Calu3 (cell line): Measurements from ENCODE around the gene PANX2. TPM values are rescaled to one million over a fixed set of nuclear protein-coding genes. Genes with fewer than 3 reads are reported as not detected.
A peak's percentile ranks its signal among the peaks of the same experiment; 100 is the strongest.

ENCODE experiments used
- BruUV-seq: library from RNA; stranded (reverse); fragments of 400-500 nt; replicated peaks from 2 replicates; lab custom pipeline; 2021; lab: Mats Ljungman, UMichigan
- CTCF ChIA-PET: fragments of 300-600 bp; sonication (Branson Sonifier 250); formaldehyde crosslinking; loops from one replicate; lab custom pipeline; 2022; ENCODE audit warnings: antibody characterized with exemption; lab: Charles Lee
- DNase-seq: peaks from one replicate; pipeline ENCODE4 v3.0.0; 2022
- H3K27ac Mint-ChIP-seq: one replicate; pipeline ENCODE4 v1.8.0; 2022; ENCODE audit warnings: mixed read lengths; ENCODE audit not compliant: unreplicated experiment
- H3K27me3 Mint-ChIP-seq: one replicate; pipeline ENCODE4 v1.8.0; 2022; ENCODE audit warnings: mixed read lengths; ENCODE audit not compliant: unreplicated experiment
- H3K36me3 Mint-ChIP-seq: one replicate; pipeline ENCODE4 v1.8.0; 2022; ENCODE audit warnings: mild to moderate bottlenecking, moderate library complexity, mixed read lengths; ENCODE audit not compliant: insufficient read depth, unreplicated experiment
- H3K4me1 Mint-ChIP-seq: one replicate; pipeline ENCODE4 v1.8.0; 2022; ENCODE audit warnings: mild to moderate bottlenecking, low read depth, mixed read lengths; ENCODE audit not compliant: unreplicated experiment
- H3K4me3 Mint-ChIP-seq: one replicate; pipeline ENCODE4 v1.8.0; 2022; ENCODE audit warnings: mild to moderate bottlenecking, low read depth, moderate library complexity, mixed read lengths; ENCODE audit not compliant: unreplicated experiment
- H3K9me3 Mint-ChIP-seq: one replicate; pipeline ENCODE4 v1.8.0; 2022; ENCODE audit warnings: low read depth, mixed read lengths; ENCODE audit not compliant: unreplicated experiment
- CTCF ChIP-seq: fragments of 200-600 bp; IDR thresholded peaks from one replicate; pipeline ENCODE4 v1.8.0; 2022; ENCODE audit warnings: antibody characterized with exemption; ENCODE audit not compliant: unreplicated experiment
- intact Hi-C: fragments of 100-400 bp; cut with micrococcal nuclease; formaldehyde crosslinking; loops from one replicate; pipeline ENCODE4 v1.10.0; 2022; ENCODE audit not compliant: unreplicated experiment
- total RNA-seq: library from RNA; stranded (reverse); gene quantifications from 2 replicates; pipeline ENCODE4 v1.2.3, GENCODE V29; 2022

The PANX2 gene
- total RNA-seq, 1 experiment from 2014 or later: 2.0 TPM

GRCh38 chr22:50151571-50152537 is 18.7 kb upstream of the PANX2 start:
- Mint-ChIP-seq H3K27ac (no peak overlapping the region), H3K4me1 (peaks cover 11% of the 10 kb centered on the region), H3K9me3 (no peaks in the 10 kb centered on the region), H3K36me3 (no peaks in the 10 kb centered on the region), H3K4me3 (no peak overlapping the region), H3K27me3 (peaks cover 15% of the 10 kb centered on the region)
- DNase-seq: no peak
- no TSS peak for BruUV-seq
- no peak for TF ChIP-seq CTCF
- intact Hi-C loops: no loop called here
- CTCF ChIA-PET: no interaction called here

DNA sequence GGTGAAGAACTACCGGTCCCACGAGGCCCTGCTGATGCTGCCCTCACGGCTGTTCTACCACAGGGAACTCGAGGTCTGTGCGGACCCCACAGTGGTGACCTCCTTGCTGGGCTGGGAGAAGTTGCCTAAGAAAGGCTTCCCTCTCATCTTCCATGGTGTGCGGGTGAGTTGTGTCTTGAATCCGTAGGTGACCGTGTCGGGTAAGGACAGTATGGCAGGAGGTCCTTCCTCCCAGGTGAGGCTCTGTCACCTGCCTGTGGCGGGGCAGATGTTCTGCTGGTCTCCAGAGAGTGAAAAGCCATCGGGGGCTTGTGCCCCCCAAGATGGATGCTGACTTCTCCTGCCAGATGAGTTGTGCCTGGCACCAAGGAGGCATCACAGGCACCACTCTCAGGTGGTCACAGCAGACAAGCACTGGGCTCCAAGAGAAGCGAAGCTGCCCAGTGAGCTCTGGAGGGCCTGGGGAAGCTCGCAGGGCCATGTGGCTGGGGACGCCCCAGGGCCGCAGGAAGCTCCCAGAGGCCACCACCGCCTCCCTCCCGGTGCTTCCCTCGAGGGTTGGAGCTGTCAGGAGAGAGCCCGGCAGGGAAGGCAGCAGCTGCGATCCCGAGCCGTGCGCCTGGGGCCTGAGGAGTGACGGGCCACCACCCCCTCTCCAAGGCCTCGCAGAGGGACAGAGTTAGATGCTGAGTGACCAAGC is 17.3 kb upstream of the PANX2 start:
- H3K27ac Mint-ChIP-seq: no peak overlapping the region
- CTCF ChIA-PET: interaction anchor here (0.7 kb wide), 1 partner anchor 18 kb away, joined by 7 read pairs; the partner anchor contains the start of gene PANX2
- peaks cover 9% of the 10 kb centered on the region for H3K4me1 Mint-ChIP-seq
- no TSS peak for BruUV-seq
- peaks cover 3% of the 10 kb centered on the region for H3K36me3 Mint-ChIP-seq
- H3K4me3 Mint-ChIP-seq: no peak overlapping the region
- H3K27me3 Mint-ChIP-seq: peaks cover 15% of the 10 kb centered on the region
- H3K9me3 Mint-ChIP-seq: no peaks in the 10 kb centered on the region
- DNase-seq: no peak
- intact Hi-C loops: no loop called here
- no peak for TF ChIP-seq CTCF

DNA sequence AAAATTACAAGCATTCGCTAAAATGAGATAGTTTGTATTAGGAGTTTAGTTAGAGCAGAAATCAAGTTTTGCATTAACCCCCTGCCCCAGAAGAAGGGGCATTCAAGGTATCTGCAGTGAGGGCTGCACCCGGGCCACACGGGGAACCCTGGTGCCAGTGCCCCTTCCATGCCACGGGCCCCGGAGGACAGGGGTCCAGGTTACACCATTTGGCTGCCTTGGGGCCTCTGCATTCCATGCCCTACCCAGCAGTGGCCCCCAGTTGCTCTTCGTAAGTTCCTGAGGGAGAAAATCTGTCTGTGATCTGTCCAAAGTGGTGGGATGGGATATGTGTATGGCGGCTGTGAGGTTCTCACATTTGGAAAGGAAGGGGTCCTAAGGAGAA is 16.8 kb upstream of the PANX2 start:
- DNase-seq: no peak
- no TSS peak for BruUV-seq
- H3K36me3 Mint-ChIP-seq: peaks cover 3% of the 10 kb centered on the region
- H3K4me3 Mint-ChIP-seq: no peak overlapping the region
- no peak overlapping the region for H3K27ac Mint-ChIP-seq
- CTCF ChIA-PET: interaction anchor here (0.6 kb wide), 1 partner anchor 13 kb away, joined by 3 read pairs; no protein-coding TSS in a partner anchor
- no peak for TF ChIP-seq CTCF
- H3K4me1 Mint-ChIP-seq: peaks cover 13% of the 10 kb centered on the region
- intact Hi-C loops: no loop called here
- no peaks in the 10 kb centered on the region for H3K9me3 Mint-ChIP-seq
- peaks cover 15% of the 10 kb centered on the region for H3K27me3 Mint-ChIP-seq

DNA sequence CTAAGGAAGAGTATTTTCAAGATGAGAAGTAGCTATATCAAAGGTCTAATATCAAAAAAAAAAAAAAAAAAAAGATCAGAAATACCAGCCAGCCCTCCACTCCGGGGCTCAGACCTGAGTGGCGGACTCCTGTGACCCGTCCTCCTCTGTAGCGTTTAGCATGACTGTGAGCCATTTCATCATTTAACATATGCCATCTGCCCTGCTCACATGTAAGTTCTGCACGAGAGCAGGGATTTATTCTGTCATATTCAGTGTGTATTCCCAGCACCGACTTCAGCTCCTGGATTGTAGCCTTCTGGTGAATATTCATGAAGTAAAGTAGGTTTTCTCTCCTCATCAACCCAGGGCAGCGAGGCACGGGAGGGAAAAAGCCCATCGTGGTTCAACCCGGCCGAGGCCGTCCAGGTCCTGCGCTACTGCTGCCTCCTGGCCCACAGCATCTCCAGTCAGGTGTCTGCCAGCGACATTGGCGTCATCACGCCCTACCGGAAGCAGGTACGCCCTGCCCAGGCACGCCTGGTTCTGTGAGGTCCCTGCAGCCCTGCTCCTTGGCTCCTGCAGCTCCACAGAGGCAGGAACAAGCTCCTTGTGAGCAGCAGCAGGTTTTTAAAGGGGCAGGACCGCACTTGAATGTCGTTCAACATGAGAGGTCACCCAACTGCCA is 12.7 kb upstream of the PANX2 start:
- H3K27ac Mint-ChIP-seq: no peak overlapping the region
- peaks cover 7% of the 10 kb centered on the region for H3K4me1 Mint-ChIP-seq
- TF ChIP-seq CTCF: no peak
- H3K27me3 Mint-ChIP-seq: peaks cover 11% of the 10 kb centered on the region
- no peaks in the 10 kb centered on the region for H3K9me3 Mint-ChIP-seq
- intact Hi-C loops: no loop called here
- peaks cover 3% of the 10 kb centered on the region for H3K36me3 Mint-ChIP-seq
- peak overlapping the region; percentile 7 for H3K4me3 Mint-ChIP-seq
- CTCF ChIA-PET: interaction anchor here (1.0 to 1.3 kb wide), 3 partner anchors 9 to 32 kb away, joined by 3 to 4 read pairs (median 4); no protein-coding TSS in a partner anchor
- no TSS peak for BruUV-seq
- DNase-seq: peak; percentile 79
